SK-N-SH (cell line): Measurements from ENCODE around the gene KRT4.

Experiments used
- FOXJ3 ChIP-seq: sonication (generic); formaldehyde crosslinking; IDR thresholded peaks from 2 replicates; pipeline ENCODE4 v1.5.1; 2020; ENCODE audit warnings: mild to moderate bottlenecking, missing genetic modification reagents
- MXI1 ChIP-seq: IDR thresholded peaks from 2 replicates; pipeline ENCODE4 v1.6.1; 2012; ENCODE audit warnings: mild to moderate bottlenecking, low read depth, low read length, improper control_type of control experiment
- RFX5 ChIP-seq: IDR thresholded peaks from 2 replicates; pipeline ENCODE4 v1.6.1; 2012; ENCODE audit warnings: mild to moderate bottlenecking, improper control_type of control experiment, low read length
- SIN3A ChIP-seq: IDR thresholded peaks from 2 replicates; pipeline ENCODE4 v1.6.1; 2012; ENCODE audit warnings: low read depth, mild to moderate bottlenecking, low read length, moderate library complexity, borderline replicate concordance
- TAF1 ChIP-seq: IDR thresholded peaks from 2 replicates; pipeline ENCODE4 v1.6.1; 2012; ENCODE audit warnings: low read depth, mild to moderate bottlenecking, low read length, moderate library complexity, borderline replicate concordance
- TF ChIP-seq, protein P1 (sequence below): fragments of 200-600 bp; sonication (generic); IDR thresholded peaks from 2 replicates; pipeline ENCODE4 v1.6.1; 2017; ENCODE audit warnings: antibody characterized with exemption, mild to moderate bottlenecking, moderate library complexity

- TF ChIP-seq RFX5 (no peak), SIN3A (no peak), TAF1 (no peak), FOXJ3 (no peak), MXI1 (no peak)
- TF ChIP-seq, protein P1, sequence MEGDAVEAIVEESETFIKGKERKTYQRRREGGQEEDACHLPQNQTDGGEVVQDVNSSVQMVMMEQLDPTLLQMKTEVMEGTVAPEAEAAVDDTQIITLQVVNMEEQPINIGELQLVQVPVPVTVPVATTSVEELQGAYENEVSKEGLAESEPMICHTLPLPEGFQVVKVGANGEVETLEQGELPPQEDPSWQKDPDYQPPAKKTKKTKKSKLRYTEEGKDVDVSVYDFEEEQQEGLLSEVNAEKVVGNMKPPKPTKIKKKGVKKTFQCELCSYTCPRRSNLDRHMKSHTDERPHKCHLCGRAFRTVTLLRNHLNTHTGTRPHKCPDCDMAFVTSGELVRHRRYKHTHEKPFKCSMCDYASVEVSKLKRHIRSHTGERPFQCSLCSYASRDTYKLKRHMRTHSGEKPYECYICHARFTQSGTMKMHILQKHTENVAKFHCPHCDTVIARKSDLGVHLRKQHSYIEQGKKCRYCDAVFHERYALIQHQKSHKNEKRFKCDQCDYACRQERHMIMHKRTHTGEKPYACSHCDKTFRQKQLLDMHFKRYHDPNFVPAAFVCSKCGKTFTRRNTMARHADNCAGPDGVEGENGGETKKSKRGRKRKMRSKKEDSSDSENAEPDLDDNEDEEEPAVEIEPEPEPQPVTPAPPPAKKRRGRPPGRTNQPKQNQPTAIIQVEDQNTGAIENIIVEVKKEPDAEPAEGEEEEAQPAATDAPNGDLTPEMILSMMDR = no peak
Measured at GRCh38 chr12:52811191-52812072, 2.5 kb downstream of the KRT4 start.
